WTC11 (cell line): ENCODE measurements around the gene TFAP2E. TPM values are rescaled to one million over a fixed set of nuclear protein-coding genes. Genes with fewer than 3 reads are reported as not detected.
A peak's percentile ranks its signal among the peaks of the same experiment; 100 is the strongest.

Source experiments
- ATAC-seq: fragments of 200-7000 bp; cut with Tn5 transposase; 2 replicates; pipeline ENCODE4 v1.10.0; 2021; ENCODE audit warnings: mild to moderate bottlenecking, moderate library complexity
- CTCF ChIA-PET: fragments of 300-600 bp; sonication (Branson Sonifier 250); formaldehyde crosslinking; loops from one replicate; lab custom pipeline; 2021; ENCODE audit warnings: antibody characterized with exemption; lab: Charles Lee
- POLR2A ChIA-PET: fragments of 350-600 bp; sonication (Branson Sonifier 250); formaldehyde crosslinking; loops from one replicate; lab custom pipeline; 2021; ENCODE audit warnings: antibody characterized with exemption; lab: Charles Lee
- DNase-seq: peaks from one replicate; pipeline ENCODE4 v3.0.0; 2021; ENCODE audit warnings: low spot score
- H3K27ac Mint-ChIP-seq: 2 replicates; pipeline ENCODE4 v1.8.0; 2021; ENCODE audit warnings: mixed read lengths
- H3K27me3 Mint-ChIP-seq: 2 replicates; pipeline ENCODE4 v1.8.0; 2021; ENCODE audit warnings: low read depth, mild to moderate bottlenecking, moderate library complexity, mixed read lengths
- H3K36me3 Mint-ChIP-seq: 2 replicates; pipeline ENCODE4 v1.8.0; 2021; ENCODE audit warnings: mixed read lengths
- H3K4me1 Mint-ChIP-seq: 2 replicates; pipeline ENCODE4 v1.8.0; 2022; ENCODE audit warnings: mixed read lengths
- H3K4me3 Mint-ChIP-seq: 2 replicates; pipeline ENCODE4 v1.8.0; 2021; ENCODE audit warnings: mild to moderate bottlenecking, moderate library complexity, mixed read lengths
- H3K9me3 Mint-ChIP-seq: 2 replicates; pipeline ENCODE4 v1.8.0; 2021; ENCODE audit warnings: mixed read lengths
- AFF4 ChIP-seq: sonication (generic); formaldehyde crosslinking; IDR thresholded peaks from 2 replicates; pipeline ENCODE4 v1.8.1; 2023; ENCODE audit warnings: mild to moderate bottlenecking, missing genetic modification reagents, borderline replicate concordance
- ATF6 ChIP-seq: sonication (generic); formaldehyde crosslinking; IDR thresholded peaks from 2 replicates; pipeline ENCODE4 v1.8.1; 2023; ENCODE audit warnings: mild to moderate bottlenecking, missing genetic modification reagents
- ETV6 ChIP-seq: sonication (generic); formaldehyde crosslinking; IDR thresholded peaks from 2 replicates; pipeline ENCODE4 v1.8.1; 2022; ENCODE audit warnings: mild to moderate bottlenecking, missing genetic modification reagents
- HMGA2 ChIP-seq: fragments of 250-450 bp; sonication (Bioruptor Pico); IDR thresholded peaks from 2 replicates; pipeline ENCODE4 v1.4.0; 2021; ENCODE audit warnings: mild to moderate bottlenecking, moderate library complexity
- TP53 ChIP-seq: sonication (generic); formaldehyde crosslinking; IDR thresholded peaks from 2 replicates; pipeline ENCODE4 v1.8.1; 2023; ENCODE audit warnings: mild to moderate bottlenecking, missing genetic modification reagents
- ZNF425 ChIP-seq: fragments of 250-450 bp; sonication (Bioruptor Pico); conservative IDR thresholded peaks from 2 replicates; pipeline ENCODE4 v1.9.0; 2021; ENCODE audit warnings: mild to moderate bottlenecking
- total RNA-seq: library from RNA; stranded (reverse); gene quantifications from 3 replicates; pipeline ENCODE4 v1.2.3, GENCODE V29; 2021
- TF ChIP-seq, protein P1 (sequence below): fragments of 200-600 bp; IDR thresholded peaks from 2 replicates; pipeline ENCODE4 v1.8.0; 2022; ENCODE audit warnings: antibody characterized with exemption

The TFAP2E gene
- total RNA-seq, 1 experiment from 2014 or later: 1.7 TPM

DNA sequence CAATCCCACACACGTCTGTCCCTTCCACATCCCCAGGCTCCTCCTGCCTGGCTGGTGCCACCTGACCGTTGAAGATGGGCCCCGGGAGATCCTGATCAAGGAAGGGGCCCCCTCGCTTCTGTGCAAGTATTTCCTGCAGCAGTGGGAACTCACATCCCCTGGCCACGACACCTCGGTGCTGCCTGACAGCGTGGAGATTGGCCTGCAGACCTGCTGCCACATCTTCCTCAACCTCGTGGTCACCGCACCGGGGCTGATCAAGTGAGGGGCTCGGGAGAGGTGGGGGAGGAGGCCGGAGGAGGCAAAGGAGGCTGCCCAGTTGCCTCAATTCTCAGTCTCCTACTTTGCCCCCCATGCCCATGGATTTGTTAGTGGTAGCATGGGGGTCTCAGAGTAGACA is 9.9 kb upstream of the TFAP2E start (continued):
- no peak for TF ChIP-seq ZNF425 (CRISPR knock-in tag)
- TF ChIP-seq TP53 (CRISPR knock-in tag): no peak
- TF ChIP-seq ATF6 (CRISPR knock-in tag): no peak
- TF ChIP-seq ETV6 (CRISPR knock-in tag): no peak
- TF ChIP-seq HMGA2 (CRISPR knock-in tag): no peak

- H3K4me3 Mint-ChIP-seq: no peak overlapping the region
These were observed 8.9 kb upstream of the TFAP2E start for GRCh38 chr1:35564037-35564883.

More at GRCh38 chr1:35564037-35564883, 8.9 kb upstream of the TFAP2E start:
- TF ChIP-seq, protein P1, sequence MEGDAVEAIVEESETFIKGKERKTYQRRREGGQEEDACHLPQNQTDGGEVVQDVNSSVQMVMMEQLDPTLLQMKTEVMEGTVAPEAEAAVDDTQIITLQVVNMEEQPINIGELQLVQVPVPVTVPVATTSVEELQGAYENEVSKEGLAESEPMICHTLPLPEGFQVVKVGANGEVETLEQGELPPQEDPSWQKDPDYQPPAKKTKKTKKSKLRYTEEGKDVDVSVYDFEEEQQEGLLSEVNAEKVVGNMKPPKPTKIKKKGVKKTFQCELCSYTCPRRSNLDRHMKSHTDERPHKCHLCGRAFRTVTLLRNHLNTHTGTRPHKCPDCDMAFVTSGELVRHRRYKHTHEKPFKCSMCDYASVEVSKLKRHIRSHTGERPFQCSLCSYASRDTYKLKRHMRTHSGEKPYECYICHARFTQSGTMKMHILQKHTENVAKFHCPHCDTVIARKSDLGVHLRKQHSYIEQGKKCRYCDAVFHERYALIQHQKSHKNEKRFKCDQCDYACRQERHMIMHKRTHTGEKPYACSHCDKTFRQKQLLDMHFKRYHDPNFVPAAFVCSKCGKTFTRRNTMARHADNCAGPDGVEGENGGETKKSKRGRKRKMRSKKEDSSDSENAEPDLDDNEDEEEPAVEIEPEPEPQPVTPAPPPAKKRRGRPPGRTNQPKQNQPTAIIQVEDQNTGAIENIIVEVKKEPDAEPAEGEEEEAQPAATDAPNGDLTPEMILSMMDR: peak; percentile 72
- TF ChIP-seq AFF4: no peak
- Mint-ChIP-seq H3K27ac (peak overlapping the region; percentile 58), H3K9me3 (no peaks in the 10 kb centered on the region), H3K36me3 (peaks cover 30% of the 10 kb centered on the region), H3K4me1 (peaks cover 6% of the 10 kb centered on the region), H3K27me3 (peaks cover 5% of the 10 kb centered on the region)
- DNase-seq (peak; percentile 92), ATAC-seq (peak; percentile 81)
- POLR2A ChIA-PET: interaction anchor here (0.6 kb wide), 1 partner anchor 341 kb away, joined by 4 read pairs; no protein-coding TSS in a partner anchor
- CTCF ChIA-PET: interaction anchor here (0.5 to 2.3 kb wide), 50 partner anchors 8 to 605 kb away, joined by 3 to 52 read pairs (median 4); partner anchors contain the start of genes C1orf216, CLSPN and TFAP2E
